Breast epithelium (tissue), 4 donors: ENCODE measurements around the gene ITPKC. TPM values are rescaled to one million over a fixed set of nuclear protein-coding genes. Genes with fewer than 3 reads are reported as not detected.

Experiments
- DNase-seq, 2 donors: peaks; one replicate each; pipeline ENCODE4 v3.0.0-alpha.2; 2019; ENCODE audit warnings: low spot score in 2 of 2
- H3K27ac ChIP-seq, 2 donors: fragments of 200-600 bp; sonication (generic) in 1 of 2; one replicate each; pipeline ENCODE4 v1.5.1; 2016 to 2019; ENCODE audit warnings: mild to moderate bottlenecking in 1 of 2
- H3K27me3 ChIP-seq, 2 donors: fragments of 200-600 bp; sonication (generic) in 1 of 2; one replicate each; pipeline versions ENCODE4 v1.5.1 to v1.6.0; 2017 to 2019; ENCODE audit warnings: control low read depth in 1 of 2, mild to moderate bottlenecking in 1 of 2
- H3K36me3 ChIP-seq: fragments of 200-600 bp; one replicate; pipeline ENCODE4 v1.5.1; 2019
- H3K4me1 ChIP-seq, 2 donors: fragments of 200-600 bp; sonication (generic); one replicate each; pipeline ENCODE4 v1.5.1; 2016 to 2019; ENCODE audit warnings: control low read depth in 1 of 2
- H3K4me3 ChIP-seq, 3 donors: fragments of 200-600 bp; sonication (generic); 1 replicate in 2 of 3; 2 replicates in 1 of 3; pipeline ENCODE4 v1.5.1; 2016 to 2019; ENCODE audit warnings: mild to moderate bottlenecking in 3 of 3, moderate library complexity in 2 of 3
- H3K9me3 ChIP-seq, 2 donors: fragments of 200-600 bp; sonication (generic) in 1 of 2; one replicate each; pipeline ENCODE4 v1.5.1; 2016 to 2019; ENCODE audit warnings: control low read depth in 1 of 2
- POLR2A ChIP-seq: fragments of 450-650 bp; IDR thresholded peaks from one replicate; pipeline ENCODE4 v1.6.1; 2016; ENCODE audit warnings: antibody characterized with exemption, mild to moderate bottlenecking, moderate library complexity
- POLR2AphosphoS5 ChIP-seq, 3 donors: sonication (generic); formaldehyde crosslinking; IDR thresholded peaks; one replicate each; pipeline ENCODE4 v1.6.1; 2017; ENCODE audit warnings: antibody characterized with exemption in 3 of 3
- intact Hi-C: fragments of 100-400 bp; cut with DNase I; formaldehyde crosslinking; loops from one replicate; pipeline ENCODE4 v1.15.1; 2023; ENCODE audit warnings: low total_unique reads
- total RNA-seq, 3 donors: library from RNA; depleted of rRNA; stranded (reverse); fragments of >200 nt; gene quantifications; one replicate each; pipeline ENCODE4 v1.1.0, GENCODE V29; 2016
- TF ChIP-seq, protein P1 (sequence below), 3 donors: fragments of 450-650 bp; IDR thresholded peaks; one replicate each; pipeline ENCODE4 v1.5.1; 2016 to 2017; ENCODE audit warnings: antibody characterized with exemption in 3 of 3, mild to moderate bottlenecking in 3 of 3, moderate library complexity in 3 of 3

The ITPKC gene
- total RNA-seq, 3 donors from 2014 or later = 41.8 to 71.6 (median 55.1) TPM

GRCh38 chr19:40774916-40775631 lies 58.2 kb downstream of the ITPKC start, which contains the start of gene MIA:
MIA (plus strand) TSS chr19:40775521; CDS start chr19:40775543, 22 bp downstream.
- TF ChIP-seq POLR2AphosphoS5 (IDR thresholded peaks at IDR 0.05) (peak in 1 of 3 donors; percentile 26), POLR2A (no peak)
- no peaks in the 10 kb centered on the region for H3K9me3 ChIP-seq
- intact Hi-C loops = no loop called here
- H3K4me3 ChIP-seq = peak within 1 kb of the TSS in 2 of 3 donors; percentile 61 to 78
- H3K27ac ChIP-seq = peak within 1 kb of the TSS; percentile 95 to 97
- DNase-seq = peak in 1 of 2 donors; percentile 58
- H3K36me3 ChIP-seq = no peaks in the 10 kb centered on the region
- H3K27me3 ChIP-seq = no peaks in the 10 kb centered on the region
- H3K4me1 ChIP-seq = peaks cover 5 to 8% of the 10 kb centered on the region in 2 donors

- TF ChIP-seq, protein P1, sequence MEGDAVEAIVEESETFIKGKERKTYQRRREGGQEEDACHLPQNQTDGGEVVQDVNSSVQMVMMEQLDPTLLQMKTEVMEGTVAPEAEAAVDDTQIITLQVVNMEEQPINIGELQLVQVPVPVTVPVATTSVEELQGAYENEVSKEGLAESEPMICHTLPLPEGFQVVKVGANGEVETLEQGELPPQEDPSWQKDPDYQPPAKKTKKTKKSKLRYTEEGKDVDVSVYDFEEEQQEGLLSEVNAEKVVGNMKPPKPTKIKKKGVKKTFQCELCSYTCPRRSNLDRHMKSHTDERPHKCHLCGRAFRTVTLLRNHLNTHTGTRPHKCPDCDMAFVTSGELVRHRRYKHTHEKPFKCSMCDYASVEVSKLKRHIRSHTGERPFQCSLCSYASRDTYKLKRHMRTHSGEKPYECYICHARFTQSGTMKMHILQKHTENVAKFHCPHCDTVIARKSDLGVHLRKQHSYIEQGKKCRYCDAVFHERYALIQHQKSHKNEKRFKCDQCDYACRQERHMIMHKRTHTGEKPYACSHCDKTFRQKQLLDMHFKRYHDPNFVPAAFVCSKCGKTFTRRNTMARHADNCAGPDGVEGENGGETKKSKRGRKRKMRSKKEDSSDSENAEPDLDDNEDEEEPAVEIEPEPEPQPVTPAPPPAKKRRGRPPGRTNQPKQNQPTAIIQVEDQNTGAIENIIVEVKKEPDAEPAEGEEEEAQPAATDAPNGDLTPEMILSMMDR (IDR thresholded peaks at IDR 0.05) = no peak
- TF ChIP-seq POLR2AphosphoS5 (IDR thresholded peaks at IDR 0.05) (no peak), POLR2A (no peak)
- Histone ChIP-seq H3K36me3 (no peaks in the 10 kb centered on the region), H3K9me3 (no peaks in the 10 kb centered on the region), H3K4me3 (peak overlapping the region in 2 of 3 donors; percentile 61 to 78), H3K27me3 (no peaks in the 10 kb centered on the region), H3K4me1 (peaks cover 5 to 8% of the 10 kb centered on the region in 2 donors), H3K27ac (peak overlapping the region; percentile 95 to 97)
- intact Hi-C loops = no loop called here
- no peak for DNase-seq
Measured at GRCh38 chr19:40775632-40776022, 58.7 kb downstream of the ITPKC start.

GRCh38 chr19:40776364-40776763 lies 59.5 kb downstream of the ITPKC start:
- H3K4me1 ChIP-seq = peaks cover 5 to 8% of the 10 kb centered on the region in 2 donors
- H3K27ac ChIP-seq = peak overlapping the region; percentile 95 to 97
- no peaks in the 10 kb centered on the region for H3K9me3 ChIP-seq
- H3K27me3 ChIP-seq = no peaks in the 10 kb centered on the region
- intact Hi-C loops = no loop called here
- DNase-seq = no peak
- H3K4me3 ChIP-seq = peak overlapping the region in 2 of 3 donors; percentile 61 to 78
- TF ChIP-seq POLR2A (no peak), POLR2AphosphoS5 (IDR thresholded peaks at IDR 0.05) (no peak)
- TF ChIP-seq, protein P1 (IDR thresholded peaks at IDR 0.05) = no peak
- no peaks in the 10 kb centered on the region for H3K36me3 ChIP-seq

DNA sequence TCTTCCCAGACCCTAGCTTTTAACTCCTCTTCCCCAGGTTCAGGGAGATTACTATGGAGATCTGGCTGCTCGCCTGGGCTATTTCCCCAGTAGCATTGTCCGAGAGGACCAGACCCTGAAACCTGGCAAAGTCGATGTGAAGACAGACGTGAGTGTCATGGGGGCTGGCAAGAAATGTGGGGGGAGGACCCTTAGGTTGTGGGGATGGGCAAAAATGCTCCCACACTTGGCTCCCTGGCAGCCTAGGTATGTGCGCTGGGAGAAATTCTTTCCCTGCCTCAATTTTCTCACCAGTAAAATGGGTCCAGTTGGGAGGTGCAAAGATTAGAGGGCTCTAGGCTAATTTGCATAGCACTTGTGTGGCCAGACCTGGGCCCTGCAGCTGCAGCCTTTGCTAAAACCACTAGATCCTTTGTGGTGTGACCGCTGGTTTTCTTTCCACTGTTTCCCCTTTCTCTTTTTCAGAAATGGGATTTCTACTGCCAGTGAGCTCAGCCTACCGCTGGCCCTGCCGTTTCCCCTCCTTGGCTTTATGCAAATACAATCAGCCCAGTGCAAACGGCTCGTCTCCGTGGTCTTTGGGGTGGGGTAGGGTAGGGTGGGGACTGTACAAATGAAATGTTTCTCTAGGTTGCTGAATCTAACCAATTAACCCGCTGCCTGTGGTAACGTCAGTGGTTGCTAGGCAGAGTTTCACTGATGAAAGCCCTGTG lies 60.2 kb downstream of the ITPKC start:
- H3K36me3 ChIP-seq = no peaks in the 10 kb centered on the region
- TF ChIP-seq, protein P1 (IDR thresholded peaks at IDR 0.05) = no peak
- TF ChIP-seq POLR2A = no peak
- peak overlapping the region; percentile 76 to 78 (median 77) for H3K4me3 ChIP-seq
- intact Hi-C loops = no loop called here
- DNase-seq = peak; percentile 85 to 93
- H3K27me3 ChIP-seq = no peaks in the 10 kb centered on the region
- H3K4me1 ChIP-seq = peaks cover 5 to 8% of the 10 kb centered on the region in 2 donors
- peak overlapping the region; percentile 95 to 97 for H3K27ac ChIP-seq
- H3K9me3 ChIP-seq = no peaks in the 10 kb centered on the region

DNA sequence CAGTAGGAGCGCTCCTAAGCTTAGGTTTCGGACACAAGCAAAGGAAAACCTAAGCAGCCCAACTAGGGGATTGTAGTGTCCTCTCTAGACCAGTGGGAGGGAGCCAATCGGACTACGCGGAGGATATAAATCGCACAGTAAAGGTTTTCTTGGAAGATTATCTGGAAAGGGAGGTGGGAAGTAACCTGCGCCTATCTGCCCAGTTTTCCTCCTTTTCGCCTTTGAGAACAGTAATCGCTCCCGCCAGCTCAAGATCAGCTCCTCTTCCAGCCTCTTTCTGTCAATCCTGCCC lies 60.7 kb downstream of the ITPKC start:
- H3K4me3 ChIP-seq = peak overlapping the region; percentile 76 to 78 (median 77)
- DNase-seq = no peak
- intact Hi-C loops = no loop called here
- no peaks in the 10 kb centered on the region for H3K27me3 ChIP-seq
- no peaks in the 10 kb centered on the region for H3K36me3 ChIP-seq
- peak overlapping the region; percentile 95 to 97 for H3K27ac ChIP-seq
- H3K4me1 ChIP-seq = peaks cover 5 to 8% of the 10 kb centered on the region in 2 donors
- H3K9me3 ChIP-seq = no peaks in the 10 kb centered on the region
- no peak for TF ChIP-seq POLR2A
- TF ChIP-seq POLR2AphosphoS5 (IDR thresholded peaks at IDR 0.05) = no peak
- TF ChIP-seq, protein P1 (IDR thresholded peaks at IDR 0.05) = no peak
